CD4-positive, alpha-beta T cell treated with Interleukin-2 at 100 ng/mL for 4 hours (primary cell): ENCODE measurements around the gene CACNA1A.
"Not testable (repeated sequence)": the region's sequence is repeated elsewhere in the genome, so short reads cannot be mapped to it uniquely, and the experiment has no call there.

Experiments used
- DNase-seq: peaks from one replicate; pipeline ENCODE4 v3.0.0-alpha.2; 2020; ENCODE audit warnings: low spot score

The CACNA1A gene

DNA sequence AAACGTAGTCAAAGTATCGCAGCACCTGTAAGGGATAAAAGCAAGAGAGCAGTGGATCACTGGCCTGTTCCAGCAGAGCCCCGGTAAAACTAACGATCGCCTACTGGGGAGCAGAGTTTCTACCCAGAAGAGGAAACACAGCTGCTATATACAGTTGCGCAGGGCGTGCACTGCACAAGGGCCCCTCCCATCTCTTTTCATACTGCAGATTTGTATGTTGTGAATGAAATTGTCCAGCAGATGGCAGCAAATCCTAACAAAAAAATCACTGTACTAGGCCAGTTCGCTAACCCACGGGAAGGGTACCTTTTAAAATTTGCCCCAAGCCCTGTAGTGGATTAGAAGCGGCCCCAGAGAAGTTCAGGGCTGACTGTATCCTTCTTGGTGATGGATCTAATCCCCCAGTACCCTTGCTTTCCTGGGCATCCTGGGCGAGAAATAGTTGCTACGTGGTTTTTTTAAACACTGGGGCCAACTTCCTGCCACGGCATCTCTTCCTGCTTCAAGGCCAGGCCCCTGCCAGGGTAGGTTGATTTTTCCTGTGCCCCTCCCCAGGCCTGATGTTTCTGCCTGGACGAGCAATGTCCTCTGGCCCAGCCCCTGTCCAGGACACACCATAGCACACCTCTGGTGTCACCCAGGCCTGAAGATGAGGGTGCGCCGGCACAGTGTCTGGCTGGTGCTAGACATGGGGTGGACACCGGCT is 229.0 kb downstream of the CACNA1A start:
- peak; percentile 87 for DNase-seq

DNA sequence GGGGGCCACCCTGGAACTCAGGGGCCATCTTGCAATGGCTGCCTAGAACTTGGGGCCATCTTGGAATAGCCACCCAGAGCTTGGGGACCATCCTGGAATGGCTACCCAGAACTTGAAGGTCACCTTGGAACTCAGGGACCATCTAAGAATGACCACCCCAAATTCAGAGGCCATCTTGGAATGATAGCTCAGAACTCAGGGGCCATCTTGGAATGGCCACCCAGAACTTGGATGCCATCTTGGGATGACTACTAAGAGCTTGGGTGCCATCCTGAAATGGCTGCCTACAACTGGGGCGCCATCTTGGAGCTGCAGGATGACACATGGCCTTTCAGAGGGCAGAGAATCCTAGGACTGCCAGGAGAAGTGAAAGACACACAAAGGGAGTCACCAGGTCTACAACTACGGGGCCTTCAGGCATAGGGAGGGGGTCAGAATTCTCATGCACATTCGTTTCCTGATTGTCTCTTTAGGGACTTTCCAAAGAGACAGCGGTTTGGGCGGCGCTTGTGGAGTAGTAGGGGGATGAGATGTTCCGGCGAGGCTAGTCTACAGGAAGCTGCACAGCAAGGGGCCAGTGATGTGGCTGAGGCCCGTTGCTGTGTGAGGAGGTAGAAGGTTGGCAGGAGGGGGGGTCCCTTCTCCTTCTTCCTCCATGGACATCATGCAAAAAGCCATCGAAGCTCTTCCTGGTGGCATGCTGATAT is 231.1 kb downstream of the CACNA1A start:
- DNase-seq: peak; percentile 22

DNA sequence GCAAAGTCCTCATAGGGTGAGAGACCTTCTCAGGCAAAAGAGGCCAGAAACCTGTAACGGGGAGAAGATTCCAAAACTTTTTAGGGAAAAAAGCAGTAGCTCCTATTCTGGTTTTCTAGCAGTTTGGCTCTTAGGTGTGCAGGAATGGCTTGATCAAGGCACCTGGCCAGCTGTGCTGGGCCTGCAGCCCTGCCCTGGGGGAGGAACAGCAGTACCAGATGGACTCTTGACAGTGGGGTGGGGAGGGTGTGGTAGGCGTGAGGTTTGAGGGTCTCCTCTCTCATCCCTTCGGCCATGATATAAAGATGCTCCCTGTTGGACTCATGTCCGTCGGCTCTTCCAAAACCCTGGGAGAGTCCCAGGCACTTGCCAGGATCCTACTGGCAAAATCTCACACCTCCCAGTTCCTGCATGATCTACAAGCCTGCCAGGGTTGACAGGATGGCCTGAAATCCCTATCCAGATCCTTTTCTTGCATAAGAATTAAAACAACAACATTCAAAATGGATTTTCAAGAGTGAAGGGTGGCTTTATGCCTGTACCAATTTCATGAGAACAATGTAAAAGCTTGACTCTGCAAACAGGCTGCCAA is 235.7 kb downstream of the CACNA1A start:
- no peak for DNase-seq

DNA sequence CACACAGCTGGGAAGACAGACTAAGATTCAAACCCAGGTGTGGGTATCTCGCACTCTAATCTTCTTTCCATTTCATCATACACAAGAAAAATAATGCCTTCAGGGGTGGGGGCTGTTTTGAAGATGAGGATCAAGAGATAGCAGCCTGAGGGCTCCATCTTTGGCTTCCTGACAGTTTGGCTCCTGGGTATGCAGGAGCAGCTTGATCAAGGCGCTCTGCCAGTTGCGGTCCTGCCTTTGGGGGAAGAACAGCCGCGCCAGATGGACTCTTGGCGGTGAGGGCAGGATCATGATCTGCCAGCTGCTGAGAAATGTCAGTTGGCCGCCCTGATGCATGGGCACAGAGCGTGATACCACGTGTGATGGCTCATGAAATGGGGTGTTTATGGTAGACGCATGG is 236.9 kb downstream of the CACNA1A start:
- DNase-seq: no peak

DNA sequence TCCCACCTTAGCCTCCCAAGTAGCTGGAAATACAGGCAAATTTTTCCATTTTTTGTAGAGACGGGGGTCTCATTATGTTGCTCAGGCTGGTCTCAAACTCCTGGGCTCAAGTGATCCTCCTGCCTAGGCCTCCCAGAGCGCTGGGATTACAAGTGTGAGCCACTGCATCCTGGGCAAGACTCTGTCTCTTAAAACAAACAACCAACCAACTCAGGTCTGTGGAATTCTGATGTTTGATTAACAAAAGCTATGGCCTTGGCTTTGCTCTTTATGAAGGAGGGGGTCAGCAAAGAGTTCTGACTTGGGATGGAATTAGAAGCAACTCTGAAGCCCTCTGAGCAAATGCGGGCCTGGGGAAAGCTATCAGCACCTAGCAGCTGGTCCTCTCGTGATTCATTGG is 238.4 kb downstream of the CACNA1A start:
- no peak for DNase-seq

GRCh38 chr19:13267131-13267530 is 239.1 kb downstream of the CACNA1A start:
- DNase-seq: no peak

GRCh38 chr19:13262450-13262849 is 243.8 kb downstream of the CACNA1A start:
- DNase-seq: peak; percentile 74

DNA sequence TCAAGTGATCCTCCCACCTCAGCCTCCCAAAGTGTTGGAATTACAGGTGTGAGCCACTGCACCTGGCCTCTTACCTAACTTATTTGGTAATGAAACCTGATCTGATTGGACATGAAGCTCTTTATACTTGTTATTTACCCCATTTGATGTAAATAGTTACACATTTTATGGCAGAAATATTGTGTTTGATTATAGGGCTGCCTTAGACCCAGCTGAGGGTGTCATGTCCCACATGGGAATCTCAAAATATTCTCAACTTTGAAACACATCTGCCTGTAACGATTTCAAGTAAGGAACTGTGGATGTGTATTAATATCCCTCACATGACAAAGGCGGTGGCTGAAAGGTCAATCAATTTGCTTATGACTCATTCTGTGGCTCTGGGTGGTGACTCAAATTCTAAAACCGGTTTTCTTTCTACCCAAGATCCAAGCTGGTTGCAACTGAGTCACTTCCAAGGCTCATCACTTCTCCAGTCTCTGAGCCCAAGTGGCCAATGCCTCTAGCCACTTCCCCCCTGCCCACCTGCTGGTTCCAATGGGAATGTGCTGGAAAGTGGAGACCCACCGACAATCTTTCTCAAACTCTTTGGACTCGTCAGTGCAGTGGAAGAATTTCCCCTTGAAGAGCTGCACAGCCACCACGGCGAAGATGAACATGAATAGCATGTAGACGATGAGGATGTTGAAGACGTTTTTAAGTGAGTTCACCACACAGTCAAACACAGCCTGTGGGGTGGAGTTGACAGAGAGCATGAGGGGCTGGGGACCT is 245.2 kb downstream of the CACNA1A start:
- peak; percentile 47 for DNase-seq

DNA sequence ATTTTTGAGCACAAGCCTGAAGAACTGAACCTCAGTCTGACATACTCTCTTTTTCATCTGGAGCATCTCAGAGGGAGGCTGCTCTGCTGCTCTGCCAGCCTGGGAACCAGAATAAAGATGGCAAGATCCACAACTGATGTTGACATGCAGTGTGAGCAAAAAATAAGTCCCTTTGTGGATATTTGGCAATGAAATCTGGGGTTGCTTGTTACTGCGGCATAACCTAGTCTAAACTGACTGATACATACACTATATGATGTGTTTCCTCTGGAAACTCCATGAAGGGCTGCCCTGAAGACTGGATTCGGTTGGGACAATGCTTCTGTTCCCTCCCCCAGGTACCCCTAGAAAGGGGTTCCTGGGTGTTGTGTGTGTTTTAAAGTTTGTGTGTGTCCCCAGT is 249.4 kb downstream of the CACNA1A start:
- DNase-seq: no peak

GRCh38 chr19:13256398-13256797 is 249.9 kb downstream of the CACNA1A start:
- not testable (repeated sequence) for DNase-seq

DNA sequence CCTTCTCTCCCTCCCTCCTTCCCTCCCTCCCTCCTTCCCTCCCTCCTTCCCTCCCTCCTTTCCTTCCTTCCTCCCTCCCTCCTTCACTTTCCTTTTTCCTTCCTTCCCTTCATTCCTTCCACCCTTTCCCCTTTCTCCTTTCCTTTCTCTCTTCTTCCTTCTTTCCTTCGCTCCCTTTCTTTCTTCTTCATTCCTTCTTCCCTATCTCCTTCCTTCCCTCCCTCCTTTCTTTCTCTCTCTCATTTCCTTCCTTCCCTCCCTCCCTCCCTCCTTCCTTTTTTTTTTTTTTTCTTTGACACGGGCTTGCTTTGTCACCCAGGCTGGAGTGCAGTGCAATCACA is 250.6 kb downstream of the CACNA1A start:
- DNase-seq: no peak

- DNase-seq: no peak
Measured at GRCh38 chr19:13255041-13255718, 251.1 kb downstream of the CACNA1A start.

DNA sequence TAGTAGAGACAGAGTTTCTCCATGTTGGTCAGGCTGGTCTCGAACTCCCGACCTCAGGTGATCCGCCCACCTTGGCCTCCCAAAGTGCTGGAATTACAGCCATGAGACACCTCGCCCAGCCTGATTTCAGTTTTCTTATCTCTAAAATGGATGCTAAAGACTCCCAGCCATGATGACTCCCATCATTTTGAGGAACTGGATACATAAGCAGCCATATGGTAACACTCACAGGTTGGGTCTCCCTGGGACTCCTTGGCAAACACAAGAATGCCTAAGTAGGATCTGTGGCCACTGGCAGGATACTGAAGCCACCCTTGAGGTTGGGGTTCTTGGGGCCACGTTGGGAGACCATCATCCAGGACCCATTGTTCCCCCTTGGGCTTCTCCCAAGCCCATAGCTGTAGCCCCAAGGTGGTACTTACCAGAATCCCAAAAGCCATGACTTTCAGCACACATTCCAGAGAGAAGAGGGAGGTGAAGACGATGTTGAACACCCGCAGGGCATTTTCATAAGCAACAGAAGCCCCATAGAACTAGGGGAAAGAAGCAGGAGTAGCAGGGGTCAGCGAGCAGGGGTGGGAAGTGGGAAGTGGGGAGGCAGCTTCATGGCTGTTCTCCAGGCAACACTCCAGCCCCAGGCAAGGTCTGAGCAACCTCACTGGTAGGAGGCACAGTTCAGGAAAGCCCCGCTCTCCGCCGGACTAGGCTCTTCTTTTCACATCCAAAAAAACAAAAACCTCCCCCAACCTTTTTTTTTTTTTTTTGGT is 253.5 kb downstream of the CACNA1A start:
- DNase-seq: no peak

- no peak for DNase-seq
Measured at GRCh38 chr19:13244920-13245319, 261.4 kb downstream of the CACNA1A start.

DNA sequence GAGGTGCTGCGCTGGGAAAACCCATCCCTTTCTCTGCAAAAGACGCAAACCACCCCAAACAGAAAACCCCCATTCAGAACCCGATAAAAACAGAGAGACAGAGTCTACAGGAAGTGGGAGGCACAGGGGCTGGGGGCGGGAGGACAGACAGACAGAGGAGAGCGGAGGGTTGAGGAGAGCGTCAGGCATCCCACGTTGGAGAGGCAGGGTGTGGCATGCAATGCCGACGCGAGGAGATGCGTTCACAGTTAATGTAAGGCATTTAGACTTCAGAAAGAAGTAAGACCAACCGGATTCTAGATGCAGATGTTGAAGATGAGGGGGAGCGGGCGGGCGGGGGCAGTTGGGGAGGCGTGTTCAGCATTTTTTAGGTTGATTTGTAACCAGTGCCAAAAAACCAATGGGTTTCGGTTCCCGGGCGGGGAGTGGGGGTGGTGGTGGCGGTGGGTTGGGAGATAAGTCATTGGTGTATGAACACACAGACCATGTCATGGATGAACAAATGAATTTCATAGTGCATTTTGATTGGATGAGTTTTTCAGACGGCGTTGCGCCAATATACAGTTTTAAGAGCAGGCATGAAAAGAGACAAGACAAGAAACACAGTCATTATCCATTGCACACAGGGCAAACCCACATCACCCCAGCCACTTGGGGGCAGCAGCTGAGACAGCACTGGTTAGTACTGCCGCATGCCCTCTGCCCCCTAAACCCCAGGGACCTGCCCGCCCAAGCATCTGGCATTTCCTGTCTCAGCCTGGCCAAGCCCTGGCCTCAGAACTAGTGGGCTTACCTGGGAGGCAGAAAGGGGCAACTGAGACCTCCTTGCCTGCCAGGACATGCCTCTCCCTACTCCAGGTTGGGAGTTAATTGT is 264.8 kb downstream of the CACNA1A start:
- peak; percentile 10 for DNase-seq

- DNase-seq: no peak
Measured at GRCh38 chr19:13240312-13241022, 265.8 kb downstream of the CACNA1A start.

DNA sequence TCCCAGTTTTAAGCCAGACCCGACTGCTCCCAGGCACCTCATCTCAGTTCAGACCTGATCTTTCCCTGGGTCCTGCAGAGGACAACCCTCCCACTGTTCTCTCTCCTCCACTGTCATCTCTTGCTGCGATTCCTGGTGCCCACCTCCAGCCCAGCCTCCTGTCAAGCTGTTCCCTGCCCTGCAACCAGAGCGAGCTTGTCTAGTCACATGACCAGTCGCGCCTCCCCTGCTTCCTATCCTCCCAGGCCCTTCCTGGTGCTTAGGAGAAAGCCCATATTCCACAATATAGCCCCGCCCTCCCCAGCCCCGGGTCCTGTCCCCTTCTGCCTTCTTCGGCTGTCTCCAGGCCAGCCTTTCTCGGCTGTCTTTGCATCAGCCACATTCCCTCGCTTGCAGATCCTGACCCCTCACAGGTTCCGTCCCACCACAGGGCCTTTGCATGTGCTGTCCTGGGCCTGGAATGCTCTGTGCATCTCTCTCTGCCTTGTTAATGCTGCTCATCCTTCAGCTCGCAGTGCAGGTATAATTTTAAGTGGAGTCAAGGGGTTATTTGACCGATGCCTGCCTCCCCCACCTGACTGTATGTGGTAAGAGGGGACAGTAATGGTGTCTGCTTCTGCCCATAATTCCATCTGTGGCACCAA is 267.3 kb downstream of the CACNA1A start:
- no peak for DNase-seq

GRCh38 chr19:13234518-13234917 is 271.8 kb downstream of the CACNA1A start:
- DNase-seq: peak; percentile 69

DNA sequence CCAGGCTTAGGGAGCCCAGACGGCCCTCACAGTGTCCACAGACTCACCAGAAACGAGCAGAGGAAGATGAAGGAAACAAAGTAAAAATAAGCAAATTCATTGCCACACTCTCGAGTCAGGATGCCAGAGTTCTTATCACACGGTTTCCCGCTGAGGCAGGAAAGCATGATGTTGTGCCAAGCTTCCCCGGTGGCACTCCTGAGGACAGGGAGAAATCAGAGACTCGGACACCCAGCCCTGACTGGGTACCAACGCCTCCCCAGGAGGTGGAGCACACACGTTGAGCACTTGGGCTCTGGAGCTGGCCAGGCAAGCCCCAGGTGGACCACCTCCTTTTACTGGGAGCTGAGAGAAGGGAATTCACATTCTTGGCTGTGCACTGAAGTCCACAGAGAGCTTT is 274.6 kb downstream of the CACNA1A start:
- no peak for DNase-seq
